GM11168 (cell line): ENCODE data around the gene GFPT2.

Experiments used
- in situ Hi-C: fragments of 300-500 bp; cut with MboI; formaldehyde crosslinking; loops from one replicate; pipeline ENCODE4 v1.12.0; 2022; ENCODE audit warnings: low sequenced_read_pairs; ENCODE audit not compliant: unreplicated experiment

Gene GFPT2

GRCh38 chr5:180353048-180353979, at the start of gene GFPT2:
Gene GFPT2, minus strand, starts transcription at chr5:180353336. Its CDS starts 119 bp downstream, at chr5:180353217.
- in situ Hi-C loops = no loop called here

- in situ Hi-C loops = no loop called here
These were observed 49.6 kb upstream of the GFPT2 start for GRCh38 chr5:180402716-180403115.

DNA sequence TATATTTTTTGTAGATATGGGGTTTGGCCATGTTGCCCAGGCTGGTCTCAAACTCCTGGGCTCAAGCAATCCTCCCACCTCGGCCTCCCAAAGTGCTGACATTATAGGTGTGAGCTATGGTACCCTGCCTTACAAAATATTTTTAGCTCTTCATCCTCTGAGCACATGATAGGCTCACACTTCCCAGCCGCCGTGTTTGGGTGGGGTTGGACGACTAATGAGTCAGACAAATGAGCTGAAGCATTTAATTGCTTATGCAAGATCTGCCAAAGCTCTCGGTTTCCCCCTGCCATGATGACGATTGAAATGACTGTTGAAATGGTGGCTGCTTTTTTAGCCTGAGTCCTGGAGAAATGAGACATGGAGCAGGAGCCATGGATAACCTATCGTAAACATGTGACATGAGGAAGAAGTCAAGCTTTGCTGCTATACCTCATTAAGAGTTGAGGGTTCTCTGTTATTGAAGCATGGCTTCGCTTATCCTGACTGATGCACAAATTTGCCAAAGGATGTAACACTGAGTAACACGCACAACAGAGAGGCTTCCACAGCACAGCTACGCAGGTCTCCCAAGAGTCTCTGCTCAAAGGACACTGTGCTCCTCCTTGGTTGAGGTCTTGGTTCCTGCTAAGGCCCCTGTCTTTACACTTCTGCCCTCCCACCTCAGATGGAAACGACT, 48.2 kb upstream of the GFPT2 start:
- in situ Hi-C loops = no loop called here

DNA sequence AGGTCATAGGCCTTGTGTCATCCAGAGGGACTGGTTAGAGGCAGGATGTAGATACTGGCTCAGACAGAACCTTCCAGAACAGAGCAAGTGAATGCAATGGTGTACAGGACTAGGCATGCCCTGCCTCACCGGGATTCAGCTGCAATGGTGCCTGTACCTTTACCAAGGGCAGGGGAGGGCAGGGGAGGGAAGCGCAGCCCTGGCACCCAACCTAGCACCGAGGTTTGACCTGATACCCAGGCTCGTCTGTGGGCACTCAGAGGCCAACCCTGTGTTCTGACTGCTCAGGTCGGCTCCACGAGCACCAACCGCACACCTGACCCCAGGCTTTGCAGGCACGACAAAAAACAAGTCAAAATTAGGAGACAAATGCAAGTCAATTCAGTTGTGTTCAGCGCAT, 47.3 kb upstream of the GFPT2 start:
- in situ Hi-C loops = no loop called here

- in situ Hi-C loops = no loop called here
These were observed 46.5 kb upstream of the GFPT2 start for GRCh38 chr5:180399401-180400215.

- in situ Hi-C loops = no loop called here
These were observed 43.8 kb upstream of the GFPT2 start for GRCh38 chr5:180396926-180397325.

GRCh38 chr5:180395540-180396274, 42.6 kb upstream of the GFPT2 start:
- in situ Hi-C loops = no loop called here

- in situ Hi-C loops = no loop called here
These were observed 41.0 kb upstream of the GFPT2 start for GRCh38 chr5:180394031-180394636.

DNA sequence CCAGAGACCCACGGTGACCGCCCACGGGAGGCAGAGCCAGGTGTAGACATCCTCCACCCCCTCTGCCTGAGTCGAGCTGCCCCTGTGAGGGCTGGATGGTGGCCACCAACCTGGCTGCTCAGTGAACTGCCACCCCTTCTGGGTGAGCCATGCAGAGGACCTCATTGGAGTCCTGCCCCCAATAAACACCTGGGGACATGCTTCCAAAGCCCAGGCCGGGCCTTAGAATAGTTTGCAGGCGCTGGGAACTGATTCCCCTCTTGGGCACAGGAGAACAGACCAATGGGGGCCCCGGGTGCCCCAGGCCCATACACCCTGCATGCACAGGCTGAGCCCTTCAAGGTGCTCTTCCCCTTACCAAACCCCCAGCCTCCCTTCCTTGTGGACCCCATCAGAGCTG, 38.1 kb upstream of the GFPT2 start:
- in situ Hi-C loops = no loop called here

- in situ Hi-C loops = no loop called here
These were observed 37.5 kb upstream of the GFPT2 start for GRCh38 chr5:180390441-180391190.

DNA sequence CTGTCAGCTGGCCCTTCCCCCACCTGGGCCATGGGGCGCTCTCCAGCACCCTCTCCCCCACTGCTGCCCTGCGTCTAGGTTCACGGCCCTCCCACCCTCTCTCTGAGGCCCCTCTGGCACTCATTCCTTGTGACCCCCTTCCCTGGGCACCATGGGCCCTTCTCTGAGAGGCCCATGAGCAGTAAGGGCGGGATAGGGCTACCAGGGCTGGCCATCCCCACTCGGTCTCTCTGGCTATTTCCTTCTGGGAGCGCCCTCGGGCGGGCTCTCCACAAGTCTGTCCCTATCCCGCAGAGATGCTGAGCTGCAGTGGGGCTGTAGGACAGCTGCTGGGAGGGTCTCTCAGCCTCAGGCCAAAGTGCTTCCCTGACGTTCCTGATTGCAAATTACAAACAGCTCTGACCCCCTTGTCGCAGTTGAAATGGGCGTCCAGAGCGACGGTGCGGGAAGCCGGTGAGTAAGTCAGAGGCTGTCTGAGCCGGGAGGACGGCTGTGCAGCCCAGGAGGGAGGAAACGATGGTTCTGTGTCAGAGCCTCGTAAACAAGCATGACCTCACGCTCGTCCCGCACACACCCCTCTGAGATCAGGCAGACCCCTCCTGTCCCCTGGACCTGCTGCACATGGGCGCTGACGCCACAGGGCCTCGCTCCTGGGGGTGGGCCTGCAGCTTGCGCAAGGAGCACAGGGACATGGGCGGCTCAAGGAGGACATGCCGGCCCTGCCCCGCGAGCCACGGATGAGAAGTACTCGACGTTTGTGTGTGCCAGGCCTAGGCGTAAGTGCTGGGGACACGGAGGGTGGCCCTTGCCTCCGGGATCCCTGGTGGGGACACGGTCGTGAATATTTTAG, 36.3 kb upstream of the GFPT2 start:
- in situ Hi-C loops = no loop called here

GRCh38 chr5:180387798-180388197, 34.7 kb upstream of the GFPT2 start:
- in situ Hi-C loops = no loop called here

DNA sequence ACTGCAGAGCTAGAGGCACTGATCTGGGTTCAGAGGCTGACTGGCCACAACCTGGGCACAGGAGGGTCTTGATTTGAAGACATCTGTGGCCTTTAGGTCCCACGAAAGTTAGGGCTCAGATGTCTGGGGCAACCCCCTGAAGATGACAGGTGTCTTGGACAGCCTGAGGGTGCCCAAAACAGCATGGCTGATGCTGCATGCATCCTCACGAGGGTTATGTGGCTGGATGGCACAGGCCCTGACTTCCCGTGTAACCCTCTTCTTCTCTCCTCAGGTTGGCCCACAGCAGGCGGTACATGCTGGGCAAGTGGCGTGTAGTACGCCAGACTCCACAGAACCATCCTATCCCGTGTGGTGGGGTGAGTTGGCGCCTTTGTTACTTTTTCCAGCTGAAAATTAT, 29.8 kb upstream of the GFPT2 start:
- in situ Hi-C loops = no loop called here

- in situ Hi-C loops = no loop called here
These were observed 28.8 kb upstream of the GFPT2 start for GRCh38 chr5:180381851-180382480.

DNA sequence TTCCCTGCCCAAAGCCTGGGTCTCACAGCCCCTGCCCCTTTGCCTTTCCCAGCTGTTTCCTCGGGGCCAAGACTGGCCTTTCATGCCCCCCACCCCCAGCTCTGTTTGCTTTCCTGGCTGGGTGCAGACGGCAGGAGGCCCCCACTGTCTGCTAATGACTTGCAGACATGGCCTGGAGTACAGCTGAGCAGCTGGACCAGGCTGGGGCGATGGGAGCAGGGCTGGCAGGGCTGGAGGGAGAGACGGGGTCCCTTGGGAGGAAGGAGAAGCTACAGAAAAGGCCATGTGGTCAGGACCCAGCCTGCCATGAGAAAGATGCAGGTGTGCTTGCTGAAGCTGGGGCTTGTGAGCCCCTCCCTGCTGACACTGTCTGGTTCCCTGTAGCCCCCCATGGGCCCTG, 28.3 kb upstream of the GFPT2 start:
- in situ Hi-C loops = no loop called here

GRCh38 chr5:180380856-180381255, 27.7 kb upstream of the GFPT2 start:
- in situ Hi-C loops = no loop called here

DNA sequence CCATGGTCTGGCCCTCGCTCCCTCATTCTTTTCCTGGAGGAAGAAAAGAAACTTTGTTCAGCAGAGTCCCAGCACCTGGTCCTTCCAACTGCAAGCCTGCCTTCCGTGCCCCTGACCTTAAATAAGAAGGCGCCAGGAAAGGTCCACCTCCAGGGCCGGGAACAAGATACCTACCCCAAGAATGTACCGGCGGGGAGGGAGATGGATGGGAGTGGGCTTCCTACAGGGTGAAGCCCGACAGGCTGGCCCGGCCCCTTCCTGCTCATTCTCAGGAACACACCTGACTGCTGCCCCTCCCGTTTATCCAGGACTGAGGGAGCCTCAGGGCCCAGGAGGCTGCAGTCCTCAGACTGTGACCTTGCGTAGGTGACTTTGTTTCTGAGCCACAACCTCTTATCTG, 27.3 kb upstream of the GFPT2 start:
- in situ Hi-C loops = no loop called here
